GM19324 (cell line): ENCODE measurements around the gene MAGEB2.
"Not testable (repeated sequence)": the region's sequence is repeated elsewhere in the genome, so short reads cannot be mapped to it uniquely, and the experiment has no call there.

Source experiments
- ATAC-seq: cut with Tn5 transposase; IDR thresholded peaks from one replicate; pipeline ENCODE4 v1.9.1; 2021; ENCODE audit warnings: mild to moderate bottlenecking, moderate library complexity; ENCODE audit not compliant: unreplicated experiment, low FRiP score

MAGEB2 gene, protein sequence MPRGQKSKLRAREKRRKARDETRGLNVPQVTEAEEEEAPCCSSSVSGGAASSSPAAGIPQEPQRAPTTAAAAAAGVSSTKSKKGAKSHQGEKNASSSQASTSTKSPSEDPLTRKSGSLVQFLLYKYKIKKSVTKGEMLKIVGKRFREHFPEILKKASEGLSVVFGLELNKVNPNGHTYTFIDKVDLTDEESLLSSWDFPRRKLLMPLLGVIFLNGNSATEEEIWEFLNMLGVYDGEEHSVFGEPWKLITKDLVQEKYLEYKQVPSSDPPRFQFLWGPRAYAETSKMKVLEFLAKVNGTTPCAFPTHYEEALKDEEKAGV

GRCh38 chrX:30215357-30215843, at the start of gene MAGEB2:
TSS of gene MAGEB2 (plus strand) at chrX:30215563. CDS start at chrX:30218581, 3,018 bp downstream.
- ATAC-seq: no peak

DNA sequence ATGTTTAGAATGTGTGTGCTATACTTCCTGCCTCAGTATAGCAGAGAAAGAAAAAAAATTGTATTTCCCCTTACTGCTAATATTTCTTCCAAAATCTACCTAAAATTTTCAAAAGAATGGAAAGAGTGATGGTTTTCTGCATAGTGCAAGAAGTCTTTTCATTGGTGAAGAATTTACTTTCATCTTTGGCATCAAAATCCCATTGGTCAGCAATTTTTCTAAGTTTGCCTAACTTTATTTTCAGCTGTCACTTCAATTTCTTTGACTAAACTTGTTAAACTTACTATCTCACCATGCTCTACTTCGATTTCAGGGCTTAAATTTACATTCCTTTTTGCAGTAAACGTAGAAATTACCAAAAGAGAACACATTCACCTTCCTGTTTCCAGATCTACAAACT, 44.5 kb upstream of the MAGEB2 start:
- no peak for ATAC-seq

DNA sequence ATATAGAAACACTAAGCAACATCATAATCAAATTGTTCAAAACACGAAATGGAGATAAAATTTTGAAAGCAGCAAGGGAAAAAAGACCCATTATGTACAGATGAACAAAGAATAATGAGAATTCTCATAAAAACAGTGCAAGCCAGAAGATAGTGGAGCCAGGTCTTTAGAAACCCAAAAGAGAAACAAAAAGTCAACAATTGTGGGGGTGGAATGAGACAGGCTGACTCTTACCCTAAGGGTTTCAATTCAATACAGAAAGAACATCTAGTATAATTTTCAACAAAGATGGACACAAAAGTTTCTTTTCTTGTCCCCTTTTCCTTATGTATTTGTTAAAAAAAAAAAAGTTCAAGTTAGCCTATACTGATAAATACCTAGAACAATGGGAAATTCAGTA, 34.0 kb upstream of the MAGEB2 start:
- peak; percentile 72 for ATAC-seq

DNA sequence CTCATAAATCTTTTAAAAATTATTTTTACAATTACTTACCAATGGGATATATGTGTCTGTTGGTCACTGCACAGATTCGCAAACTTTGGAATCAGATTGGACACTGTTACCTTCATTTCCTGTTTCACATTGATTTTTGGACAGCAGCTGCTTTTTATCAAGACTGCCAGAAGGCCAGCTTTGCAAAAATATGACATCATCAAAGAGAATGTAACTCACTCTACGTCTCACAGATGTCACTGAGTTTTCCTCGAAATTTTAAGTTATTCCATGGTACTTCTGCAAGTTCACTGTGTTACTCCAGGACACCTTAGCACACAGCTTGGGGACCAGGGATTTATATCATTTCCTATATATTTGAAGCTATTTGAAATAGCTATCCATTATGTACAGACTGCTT, 31.8 kb upstream of the MAGEB2 start:
- no peak for ATAC-seq

DNA sequence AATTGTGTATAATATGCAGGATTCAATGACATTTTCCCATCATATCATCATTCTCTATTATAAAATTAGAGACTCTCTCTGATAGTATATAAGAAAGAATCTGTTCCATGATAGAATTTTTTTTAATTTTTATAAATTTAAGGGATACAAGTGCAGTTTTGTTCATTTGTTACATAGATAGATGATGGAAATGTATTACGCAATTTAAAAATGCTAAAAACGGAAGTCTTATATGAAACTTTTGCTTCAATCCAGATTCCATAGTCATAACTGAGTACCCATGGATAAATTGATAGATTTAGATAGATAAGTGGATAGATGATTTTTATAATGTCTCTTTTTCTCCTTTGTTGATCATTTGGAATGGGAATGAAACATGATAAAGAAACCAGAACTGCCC, 24.9 kb upstream of the MAGEB2 start:
- ATAC-seq: no peak

GRCh38 chrX:30193910-30194309, 21.5 kb upstream of the MAGEB2 start:
- not testable (repeated sequence) for ATAC-seq

DNA sequence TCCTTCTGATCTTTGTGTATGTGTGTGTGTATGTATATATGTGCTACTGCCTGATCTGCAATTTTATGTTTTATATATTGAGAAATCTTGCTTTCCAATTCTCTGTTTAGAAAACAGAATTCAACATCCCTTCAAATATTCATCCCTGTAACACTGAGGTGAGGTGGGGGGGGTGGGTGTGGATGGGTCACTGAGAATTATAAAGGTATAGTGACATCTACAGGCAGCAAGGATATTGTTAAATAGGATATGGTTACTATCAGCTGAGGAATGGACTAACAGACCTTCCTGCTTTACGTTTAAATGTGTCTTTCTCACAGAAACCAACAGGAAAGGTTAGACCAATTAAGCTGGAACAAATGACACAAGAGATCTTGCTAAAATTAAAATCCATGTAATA, 19.0 kb upstream of the MAGEB2 start:
- no peak for ATAC-seq

- ATAC-seq: no peak
These were observed 3.2 kb upstream of the MAGEB2 start for GRCh38 chrX:30212172-30212571.

DNA sequence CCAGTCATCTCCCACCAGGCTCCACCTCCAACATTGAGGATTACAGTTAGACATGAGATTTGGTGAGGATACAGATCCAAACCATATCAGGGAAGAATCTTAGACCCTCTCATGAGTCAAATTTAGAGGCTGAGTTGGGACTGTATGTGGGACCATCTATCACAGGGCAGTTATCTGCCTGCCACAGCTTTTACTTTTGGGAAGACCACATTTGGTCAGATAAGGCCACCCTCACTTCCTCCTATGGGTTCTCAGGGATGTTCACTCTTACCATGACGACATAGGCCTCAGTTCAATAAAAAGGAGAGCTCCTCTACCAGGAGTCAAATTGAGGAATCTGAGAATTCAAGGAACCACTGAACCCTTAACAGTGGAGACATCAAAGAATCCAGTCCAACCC, 2.1 kb downstream of the MAGEB2 start:
- no peak for ATAC-seq

- no peak for ATAC-seq
These were observed 4.0 kb downstream of the MAGEB2 start for GRCh38 chrX:30219372-30219771.

DNA sequence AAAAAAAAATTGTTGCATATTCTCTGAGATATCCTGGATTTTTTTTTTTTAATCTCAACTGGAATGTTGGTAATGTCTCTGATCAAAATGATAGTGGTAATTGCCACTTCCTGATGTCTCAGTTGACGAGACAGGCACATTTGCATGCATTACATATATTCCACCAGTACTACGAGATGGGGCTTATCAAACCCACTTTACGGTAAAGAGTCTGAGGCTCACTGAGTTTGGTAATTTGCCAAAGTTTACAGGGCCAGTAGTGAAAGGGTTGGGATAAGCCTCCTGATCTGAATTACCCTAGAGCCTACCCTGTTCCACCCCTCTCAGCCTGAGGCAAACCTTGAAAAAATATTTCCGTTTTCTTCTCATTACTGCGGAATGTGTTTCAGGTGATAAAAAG, 5.3 kb downstream of the MAGEB2 start:
- ATAC-seq: no peak

GRCh38 chrX:30224536-30224935, 9.2 kb downstream of the MAGEB2 start:
- no peak for ATAC-seq

DNA sequence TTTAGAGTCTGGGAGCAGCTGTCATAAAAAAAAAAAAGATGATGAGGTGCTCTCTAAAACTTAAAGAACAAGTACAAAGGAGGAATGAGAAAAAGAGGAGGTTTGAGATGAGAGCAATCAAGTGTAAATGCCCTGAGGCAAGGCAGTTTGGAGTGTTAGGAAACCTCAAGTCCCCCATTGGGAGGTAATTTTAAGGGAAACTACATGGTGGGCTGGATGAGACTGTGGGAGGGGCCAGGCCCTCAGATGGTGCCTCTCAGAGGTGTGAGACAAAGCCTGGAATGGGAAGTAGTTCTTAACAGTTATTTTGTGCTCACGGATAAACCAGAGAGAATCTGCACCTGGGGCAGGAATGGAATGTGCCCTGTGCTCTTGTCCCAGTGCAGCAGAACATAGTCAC, 13.2 kb downstream of the MAGEB2 start:
- ATAC-seq: no peak

DNA sequence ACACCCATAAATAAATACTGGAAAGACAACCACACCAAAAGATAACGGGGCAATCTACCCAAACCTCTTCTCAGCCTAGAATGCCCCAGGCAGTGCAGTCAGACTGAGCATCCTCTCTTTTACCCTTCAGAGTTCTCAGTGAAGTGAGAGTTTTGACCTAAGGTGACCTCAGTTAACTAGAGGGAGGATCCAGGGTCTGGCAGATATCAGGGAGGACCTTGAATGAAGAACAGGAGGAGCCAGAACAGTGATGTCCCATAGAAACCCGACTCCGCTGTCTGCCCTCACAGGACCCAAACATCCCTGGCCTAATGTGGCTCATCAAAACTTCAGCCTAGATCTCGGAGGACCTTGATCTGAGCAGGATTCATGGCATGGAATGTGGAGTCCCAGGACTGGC, 15.0 kb downstream of the MAGEB2 start, which contains the start of gene MAGEB3:
MAGEB3 (plus strand) TSS at position 263 of the 400 bp plus-strand sequence. CDS start 5,268 bp downstream, outside the sequence.
- ATAC-seq: no peak

DNA sequence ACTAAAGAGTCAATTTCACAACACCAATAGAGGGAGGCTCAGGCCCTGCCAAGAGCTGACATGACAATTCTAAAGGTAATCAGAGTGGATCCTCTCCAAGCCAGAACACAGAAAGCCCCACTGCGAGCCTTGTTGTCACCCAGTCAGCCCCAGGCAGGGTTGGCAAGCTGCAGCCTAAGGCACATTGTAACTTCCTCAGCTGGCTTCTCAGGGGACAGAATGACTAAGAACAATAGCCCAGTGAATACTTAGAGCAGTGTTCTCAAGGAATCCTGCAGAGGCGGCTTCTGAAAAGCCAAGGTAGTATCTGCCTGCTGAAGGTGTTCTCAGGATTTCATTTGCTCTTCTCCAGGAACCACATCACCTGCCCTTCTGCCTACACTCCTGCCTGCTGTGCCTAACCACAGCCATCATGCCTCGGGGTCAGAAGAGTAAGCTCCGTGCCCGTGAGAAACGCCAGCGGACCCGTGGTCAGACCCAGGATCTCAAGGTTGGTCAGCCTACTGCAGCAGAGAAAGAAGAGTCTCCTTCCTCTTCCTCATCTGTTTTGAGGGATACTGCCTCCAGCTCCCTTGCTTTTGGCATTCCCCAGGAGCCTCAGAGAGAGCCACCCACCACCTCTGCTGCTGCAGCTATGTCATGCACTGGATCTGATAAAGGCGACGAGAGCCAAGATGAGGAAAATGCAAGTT, 26.5 kb downstream of the MAGEB2 start, which contains the start of gene MAGEB4:
MAGEB4 (plus strand) TSS at position 277 of the 692 bp plus-strand sequence; CDS start at position 413, 136 bp downstream.
- ATAC-seq: no peak

DNA sequence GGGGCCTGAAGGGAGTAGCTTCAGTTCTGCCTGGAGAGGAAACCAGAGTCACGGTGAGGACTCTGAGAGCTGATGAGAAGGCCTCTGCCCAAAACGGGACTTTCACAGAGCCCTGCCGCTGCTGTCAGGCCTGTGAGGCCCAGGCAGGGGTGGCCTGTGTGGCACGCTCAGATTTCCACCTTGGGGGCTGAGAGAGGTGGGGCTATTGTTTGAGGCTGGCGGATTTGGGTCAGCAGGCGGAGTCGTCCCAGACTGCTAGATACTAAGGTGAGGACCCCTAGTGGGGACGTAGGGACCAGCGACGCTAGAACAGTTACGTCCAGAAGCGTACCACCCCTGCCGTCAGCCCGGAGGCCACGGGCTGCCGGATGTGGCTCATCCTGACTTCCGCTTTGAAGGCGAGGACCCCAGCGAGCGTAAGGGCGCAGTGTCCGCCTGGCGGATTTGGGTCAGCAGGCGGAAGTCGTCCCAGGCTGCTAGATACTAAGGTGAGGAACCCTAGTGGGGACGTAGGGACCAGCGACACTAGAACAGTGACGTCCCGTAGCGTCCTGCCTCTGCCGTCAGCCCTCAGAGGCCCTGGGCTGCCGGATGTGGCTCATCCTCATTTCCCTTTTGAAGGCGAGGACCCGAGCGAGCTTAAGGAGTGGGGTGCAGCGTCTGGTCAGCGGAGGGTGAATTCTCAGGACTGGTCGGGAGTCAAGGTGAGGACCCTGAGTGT, 31.6 kb downstream of the MAGEB2 start, which contains the start of gene MAGEB1:
MAGEB1 (plus strand) TSS at position 378 of the 721 bp plus-strand sequence. CDS start 3,348 bp downstream, outside the sequence.
- ATAC-seq: no peak

GRCh38 chrX:30248854-30249253, 33.5 kb downstream of the MAGEB2 start:
- peak; percentile 44 for ATAC-seq

DNA sequence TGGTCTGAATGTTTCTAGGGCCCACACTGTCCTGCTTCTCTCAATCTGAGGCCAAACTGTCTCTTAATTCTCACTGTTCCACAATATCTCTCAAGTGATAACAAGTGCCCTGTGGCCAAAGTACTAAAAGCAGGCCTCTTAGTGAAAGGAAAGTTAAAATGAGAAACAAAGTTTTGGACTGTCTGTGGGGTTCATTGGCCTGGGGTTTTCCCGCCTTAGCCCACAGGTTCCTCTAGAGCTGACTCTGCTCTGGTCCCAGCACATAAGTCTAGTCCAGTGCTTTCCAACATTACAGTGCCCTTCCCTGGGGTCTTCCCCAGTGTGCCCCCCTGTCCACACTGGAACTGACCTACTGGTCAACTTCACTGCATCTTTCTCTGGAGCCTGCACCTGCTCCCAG, 37.9 kb downstream of the MAGEB2 start:
- ATAC-seq: peak; percentile 44

- ATAC-seq: no peak
These were observed 44.6 kb downstream of the MAGEB2 start for GRCh38 chrX:30259927-30260326.

DNA sequence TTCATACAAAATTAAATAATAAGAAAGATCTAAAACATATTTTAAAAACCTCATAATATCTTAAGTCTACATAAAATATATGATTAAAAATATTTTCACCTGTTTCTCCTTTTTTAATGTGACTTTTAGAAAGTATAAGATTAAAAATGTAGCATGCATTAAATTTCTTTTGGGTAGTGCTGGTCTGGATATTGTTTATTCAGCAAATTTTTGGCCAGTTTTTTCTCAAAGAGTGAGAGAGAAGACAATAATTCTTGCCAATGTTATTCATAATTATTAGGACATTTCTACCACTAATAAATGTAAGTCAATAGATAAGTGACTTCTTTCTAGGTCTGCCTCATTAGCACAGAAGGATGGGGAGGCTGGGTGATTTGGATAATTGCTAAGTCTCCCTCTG, 45.6 kb downstream of the MAGEB2 start:
- no peak for ATAC-seq

GRCh38 chrX:30262763-30263162, 47.4 kb downstream of the MAGEB2 start:
- ATAC-seq: no peak
